Mucosa of rectum (tissue), 2 donors: ENCODE measurements around the gene E2F1.
"Not testable (repeated sequence)": the region's sequence is repeated elsewhere in the genome, so short reads cannot be mapped to it uniquely, and the experiment has no call there.

Experiments
- H3K27ac ChIP-seq, 2 donors: one replicate each; pipeline ENCODE4 v1.7.0; 2013; ENCODE audit warnings: inconsistent platforms in 2 of 2, low read depth in 2 of 2, low read length in 2 of 2
- H3K27me3 ChIP-seq, 2 donors: one replicate each; pipeline ENCODE4 v1.7.0; 2013; ENCODE audit warnings: low read length in 2 of 2; ENCODE audit not compliant: control insufficient read depth in 2 of 2, insufficient read depth in 2 of 2
- H3K36me3 ChIP-seq, 2 donors: one replicate each; pipeline ENCODE4 v1.7.0; 2013; ENCODE audit warnings: low read length in 2 of 2; ENCODE audit not compliant: control insufficient read depth in 2 of 2, insufficient read depth in 2 of 2
- H3K4me1 ChIP-seq, 2 donors: one replicate each; pipeline ENCODE4 v1.7.0; 2013; ENCODE audit warnings: low read length in 2 of 2, mild to moderate bottlenecking in 1 of 2; ENCODE audit not compliant: control insufficient read depth in 2 of 2, insufficient read depth in 2 of 2
- H3K4me3 ChIP-seq, 2 donors: one replicate each; pipeline ENCODE4 v1.7.0; 2013; ENCODE audit warnings: low read length in 2 of 2
- H3K9ac ChIP-seq, 2 donors: one replicate each; pipeline ENCODE4 v1.7.0; 2013; ENCODE audit warnings: low read length in 2 of 2, low read depth in 1 of 2, mild to moderate bottlenecking in 1 of 2
- H3K9me3 ChIP-seq, 2 donors: one replicate each; pipeline ENCODE4 v1.7.0; 2013; ENCODE audit warnings: low read length in 2 of 2; ENCODE audit not compliant: control insufficient read depth in 2 of 2
- donor health status: healthy.
- donor health status: Normal muscosa, but diverticular disease.

E2F1 gene

GRCh38 chr20:33640287-33640686 is 45.9 kb downstream of the E2F1 start:
- H3K9ac ChIP-seq = no peak overlapping the region
- no peak overlapping the region for H3K4me3 ChIP-seq
- no peaks in the 10 kb centered on the region for H3K9me3 ChIP-seq
- H3K27ac ChIP-seq = no peak overlapping the region
- no peaks in the 10 kb centered on the region for H3K4me1 ChIP-seq
- peaks cover 52 to 73% of the 10 kb centered on the region in 2 donors for H3K36me3 ChIP-seq
- H3K27me3 ChIP-seq = no peaks in the 10 kb centered on the region

- Histone ChIP-seq H3K36me3 (peaks cover 30 to 59% of the 10 kb centered on the region in 2 donors), H3K9ac (no peak overlapping the region), H3K4me1 (no peaks in the 10 kb centered on the region), H3K9me3 (no peaks in the 10 kb centered on the region), H3K27me3 (no peaks in the 10 kb centered on the region), H3K27ac (no peak overlapping the region), H3K4me3 (no peak overlapping the region)
These were observed 49.4 kb downstream of the E2F1 start for GRCh38 chr20:33636776-33637175.

- H3K27me3 ChIP-seq = no peaks in the 10 kb centered on the region
- H3K27ac ChIP-seq = no peak overlapping the region
- no peaks in the 10 kb centered on the region for H3K4me1 ChIP-seq
- no peak overlapping the region for H3K4me3 ChIP-seq
- no peak overlapping the region for H3K9ac ChIP-seq
- H3K36me3 ChIP-seq = peaks cover 34 to 58% of the 10 kb centered on the region in 2 donors
- H3K9me3 ChIP-seq = no peaks in the 10 kb centered on the region
These were observed 50.8 kb downstream of the E2F1 start for GRCh38 chr20:33635341-33635740.

- H3K9ac ChIP-seq, H3K27me3 ChIP-seq, H3K27ac ChIP-seq, H3K4me3 ChIP-seq, H3K4me1 ChIP-seq, H3K9me3 ChIP-seq: not testable (repeated sequence)
- H3K36me3 ChIP-seq = peaks cover 50 to 61% of the 10 kb centered on the region in 2 donors
These were observed 54.3 kb downstream of the E2F1 start for GRCh38 chr20:33631910-33632309.

GRCh38 chr20:33630507-33630906 is 55.7 kb downstream of the E2F1 start:
- no peaks in the 10 kb centered on the region for H3K4me1 ChIP-seq
- no peaks in the 10 kb centered on the region for H3K9me3 ChIP-seq
- no peaks in the 10 kb centered on the region for H3K27me3 ChIP-seq
- peaks cover 47 to 63% of the 10 kb centered on the region in 2 donors for H3K36me3 ChIP-seq
- no peak overlapping the region for H3K27ac ChIP-seq
- H3K4me3 ChIP-seq = no peak overlapping the region
- no peak overlapping the region for H3K9ac ChIP-seq

- no peak overlapping the region for H3K27ac ChIP-seq
- H3K9me3 ChIP-seq = no peaks in the 10 kb centered on the region
- no peak overlapping the region for H3K4me3 ChIP-seq
- H3K4me1 ChIP-seq = no peaks in the 10 kb centered on the region
- no peak overlapping the region for H3K9ac ChIP-seq
- H3K27me3 ChIP-seq = no peaks in the 10 kb centered on the region
- peaks cover 43 to 59% of the 10 kb centered on the region in 2 donors for H3K36me3 ChIP-seq
These were observed 56.2 kb downstream of the E2F1 start for GRCh38 chr20:33629979-33630378.

GRCh38 chr20:33629533-33629932 is 56.7 kb downstream of the E2F1 start:
- Histone ChIP-seq H3K9me3 (no peaks in the 10 kb centered on the region), H3K27ac (no peak overlapping the region), H3K27me3 (no peaks in the 10 kb centered on the region), H3K4me3 (no peak overlapping the region), H3K4me1 (no peaks in the 10 kb centered on the region), H3K9ac (no peak overlapping the region), H3K36me3 (peaks cover 47 to 64% of the 10 kb centered on the region in 2 donors)

- Histone ChIP-seq H3K9ac (no peak overlapping the region), H3K27me3 (no peaks in the 10 kb centered on the region), H3K4me1 (no peaks in the 10 kb centered on the region), H3K36me3 (peaks cover 57 to 67% of the 10 kb centered on the region in 2 donors), H3K9me3 (no peaks in the 10 kb centered on the region), H3K4me3 (no peak overlapping the region), H3K27ac (no peak overlapping the region)
These were observed 58.5 kb downstream of the E2F1 start for GRCh38 chr20:33627577-33628216.

GRCh38 chr20:33626190-33626589 is 60.0 kb downstream of the E2F1 start:
- H3K4me3 ChIP-seq = no peak overlapping the region
- H3K27me3 ChIP-seq = no peaks in the 10 kb centered on the region
- H3K36me3 ChIP-seq = peaks cover 51 to 65% of the 10 kb centered on the region in 2 donors
- no peaks in the 10 kb centered on the region for H3K4me1 ChIP-seq
- no peak overlapping the region for H3K27ac ChIP-seq
- no peak overlapping the region for H3K9ac ChIP-seq
- H3K9me3 ChIP-seq = no peaks in the 10 kb centered on the region
